Measurements from ENCODE around the gene KCNK4.
A peak's percentile ranks its signal among the peaks of the same experiment; 100 is the strongest.

The KCNK4 gene

DNA sequence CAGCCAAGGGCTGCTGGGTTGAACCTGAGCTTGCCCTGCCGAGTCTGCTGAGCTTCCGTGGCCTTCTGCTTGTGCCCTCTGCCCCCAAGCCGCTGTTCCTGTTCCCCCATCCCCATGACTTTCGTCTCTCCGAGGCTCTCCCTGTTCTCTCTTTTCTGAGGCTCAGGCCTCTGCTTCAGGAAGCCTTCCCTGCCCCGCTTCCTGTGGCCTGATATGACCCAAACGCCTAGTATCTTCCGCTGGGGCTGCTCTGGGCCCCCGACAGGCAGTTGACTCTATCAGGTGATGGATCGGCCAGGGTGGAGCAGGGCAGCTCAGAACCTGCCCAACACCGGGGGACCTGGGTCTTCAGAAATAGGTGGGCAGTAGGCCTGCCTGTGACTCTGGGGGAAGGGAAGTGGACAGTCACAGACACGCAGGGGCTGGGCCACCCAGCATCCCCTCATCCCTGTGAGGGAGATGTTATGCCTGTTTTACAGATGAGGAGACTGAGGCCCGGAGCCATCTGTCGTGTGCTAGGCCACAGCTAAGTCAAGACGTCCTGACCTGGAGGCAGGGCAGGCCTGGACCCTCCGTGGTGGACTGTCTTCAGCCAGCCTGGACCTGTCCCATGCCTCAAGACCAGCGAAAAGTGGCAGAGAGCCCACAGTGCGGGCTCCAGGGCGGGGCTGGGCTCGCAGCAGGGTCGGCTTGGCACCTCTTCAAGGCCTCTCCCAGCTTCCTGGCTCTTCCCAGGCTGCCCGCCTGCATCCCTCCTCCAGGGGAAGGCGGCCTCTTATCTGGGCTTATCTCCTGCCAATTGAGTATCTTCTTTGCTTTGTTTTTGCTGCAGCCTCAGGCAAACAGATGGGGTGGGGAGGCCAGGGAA is 22.8 kb upstream of the KCNK4 start:
- DNase-seq, result peak in 5 of 58 donors; percentile 17 to 33 (median 26)

- peak in 17 of 58 donors; percentile 56 to 77 (median 65) for DNase-seq
Measured at GRCh38 chr11:64268893-64269539, 22.1 kb upstream of the KCNK4 start.

- DNase-seq, result peak; percentile 80 to 100 (median 98)
Measured at GRCh38 chr11:64269540-64270220, 21.4 kb upstream of the KCNK4 start.

DNA sequence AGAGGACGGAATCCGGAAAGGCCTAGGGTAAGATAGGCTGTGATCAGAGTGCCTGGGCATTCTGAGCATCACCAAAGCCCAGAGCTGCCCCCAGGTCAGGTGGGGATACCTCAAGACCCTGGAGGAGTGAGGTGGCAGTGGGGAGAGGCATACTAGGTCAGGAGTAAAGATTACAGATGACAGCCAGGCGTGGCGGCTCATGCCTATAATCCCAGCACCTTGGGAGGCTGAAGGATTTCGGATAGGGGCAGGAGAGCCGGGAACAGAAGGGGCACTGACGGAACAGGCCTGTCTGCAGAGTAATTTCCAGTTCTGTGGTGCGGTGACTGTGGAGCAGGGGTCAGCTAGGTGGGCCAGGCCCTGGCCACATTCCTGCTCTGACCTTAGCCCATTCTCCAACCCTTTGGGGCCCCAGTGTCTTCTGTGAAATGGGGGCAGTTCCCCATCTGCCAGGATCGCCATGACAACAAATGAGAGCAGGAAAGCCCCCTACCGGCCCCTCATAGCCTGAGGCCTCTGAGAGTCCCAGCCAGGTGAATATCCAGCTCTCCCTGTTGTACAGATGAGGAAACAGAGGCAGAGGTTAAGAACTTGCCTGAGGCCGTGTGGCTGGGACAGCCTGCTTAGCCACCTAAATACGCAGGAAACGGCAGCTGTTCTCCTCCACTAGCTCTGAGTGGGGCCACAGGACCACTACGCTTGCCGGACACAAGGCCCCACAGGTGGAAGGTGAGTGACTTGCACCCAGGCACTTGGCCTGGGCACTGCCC is 15.9 kb upstream of the KCNK4 start:
- DNase-seq, result no peak

DNA sequence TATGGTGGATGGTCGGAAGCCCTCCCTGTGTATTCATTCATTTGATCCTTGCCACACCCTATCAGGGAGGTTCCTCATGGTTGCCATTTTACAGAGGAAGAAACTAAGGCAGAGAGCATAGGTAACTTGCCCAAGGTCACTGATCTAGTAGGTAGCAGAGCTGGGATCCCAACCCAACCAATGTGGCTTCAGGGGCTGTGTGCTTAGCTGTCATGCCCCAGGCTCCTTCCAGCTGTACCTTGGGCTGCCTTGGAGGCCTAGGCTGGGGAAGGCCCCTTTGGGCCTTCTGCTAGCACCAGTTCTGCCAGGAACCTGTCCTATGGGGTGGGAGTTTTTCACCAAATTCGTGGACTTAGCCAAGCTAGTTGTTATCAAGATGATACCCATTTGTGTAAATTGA is 15.3 kb upstream of the KCNK4 start:
- no peak for DNase-seq

DNA sequence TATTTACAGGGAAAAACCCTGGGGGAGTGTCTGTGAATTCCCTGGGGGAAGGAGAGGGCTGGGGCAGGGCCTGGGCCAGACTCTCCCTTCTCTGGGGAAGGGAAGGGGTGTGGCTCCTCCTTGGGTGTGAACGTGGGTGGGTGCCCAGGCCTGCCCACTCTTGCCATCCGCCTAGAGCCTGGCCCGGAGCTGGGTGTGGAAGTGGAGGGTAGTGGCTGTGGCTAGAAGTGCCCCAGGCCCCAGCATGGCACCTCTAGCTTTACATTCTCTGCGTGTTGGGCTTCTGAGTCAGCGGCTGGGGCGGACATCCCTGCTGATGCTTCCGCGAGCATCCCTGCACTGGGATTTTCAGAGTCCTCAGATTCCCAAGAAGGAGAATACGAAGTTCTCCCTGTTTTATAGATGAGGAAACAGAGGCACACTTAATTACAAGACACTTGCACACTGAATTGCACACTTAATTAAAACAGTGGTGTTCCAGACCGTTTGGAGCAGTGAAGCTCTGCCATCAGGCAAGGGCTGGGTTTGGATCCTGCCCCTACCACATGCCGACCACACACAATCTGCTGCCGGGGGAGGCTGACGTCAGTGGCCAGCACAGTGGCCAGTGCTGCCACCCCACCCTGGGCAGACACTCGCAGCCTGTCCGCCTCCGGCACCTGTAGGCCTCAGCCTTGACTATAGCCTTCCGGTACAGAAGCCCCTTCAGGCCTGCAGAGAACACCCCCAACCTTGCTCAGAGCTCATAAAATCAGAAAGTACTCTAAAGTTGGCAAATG is 14.3 kb upstream of the KCNK4 start:
- peak in 1 of 58 donors; percentile 27 for DNase-seq

GRCh38 chr11:64278576-64279190 is 12.4 kb upstream of the KCNK4 start:
- DNase-seq, result no peak

DNA sequence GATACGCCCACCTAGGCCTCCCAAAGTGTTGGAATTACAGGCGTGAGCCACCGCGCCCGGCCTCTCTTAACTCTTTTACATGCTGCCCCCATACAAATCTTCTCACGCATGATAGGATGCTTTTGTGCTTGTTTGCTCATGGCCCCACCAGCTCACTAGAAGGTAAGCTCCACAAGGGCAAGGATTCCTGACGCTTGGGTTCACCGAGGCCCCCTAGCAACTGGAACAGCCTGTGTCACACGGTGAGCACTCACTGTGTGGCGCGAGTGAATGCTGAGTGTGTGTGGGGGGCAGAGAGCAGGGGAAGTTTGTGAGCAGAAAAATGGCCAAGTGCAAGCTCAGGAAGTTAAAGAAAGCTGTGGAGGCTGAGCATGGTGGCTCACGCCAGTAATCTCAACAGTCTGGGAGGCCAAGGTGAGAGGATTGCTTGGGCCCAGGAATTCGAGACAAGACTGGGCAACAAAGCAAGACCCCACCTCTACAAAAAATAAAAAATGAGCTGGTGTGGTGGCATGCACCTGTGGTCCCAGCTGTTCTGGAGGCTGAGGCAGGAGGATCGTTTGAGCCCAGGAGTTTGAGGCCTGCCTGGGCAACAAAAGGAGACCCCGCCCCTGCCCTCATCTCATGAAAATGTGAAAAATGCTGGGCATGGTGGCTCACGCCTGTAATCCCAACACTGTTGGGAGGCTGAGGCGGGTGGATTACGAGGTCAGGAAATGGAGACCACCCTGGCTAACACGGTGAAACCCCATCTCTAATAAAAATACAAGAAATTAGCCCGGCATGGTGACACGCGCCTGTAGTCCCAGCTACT is 8.9 kb upstream of the KCNK4 start:
- no peak for DNase-seq

GRCh38 chr11:64283092-64283491 is 8.0 kb upstream of the KCNK4 start:
- DNase-seq, result no peak

GRCh38 chr11:64284048-64284961 is 6.8 kb upstream of the KCNK4 start, which contains the start of gene BAD:
TSS of gene BAD (minus strand) at chr11:64284665. CDS start at chr11:64284368, 297 bp downstream.
- DNase-seq, result peak; percentile 55 to 98 (median 94)

DNA sequence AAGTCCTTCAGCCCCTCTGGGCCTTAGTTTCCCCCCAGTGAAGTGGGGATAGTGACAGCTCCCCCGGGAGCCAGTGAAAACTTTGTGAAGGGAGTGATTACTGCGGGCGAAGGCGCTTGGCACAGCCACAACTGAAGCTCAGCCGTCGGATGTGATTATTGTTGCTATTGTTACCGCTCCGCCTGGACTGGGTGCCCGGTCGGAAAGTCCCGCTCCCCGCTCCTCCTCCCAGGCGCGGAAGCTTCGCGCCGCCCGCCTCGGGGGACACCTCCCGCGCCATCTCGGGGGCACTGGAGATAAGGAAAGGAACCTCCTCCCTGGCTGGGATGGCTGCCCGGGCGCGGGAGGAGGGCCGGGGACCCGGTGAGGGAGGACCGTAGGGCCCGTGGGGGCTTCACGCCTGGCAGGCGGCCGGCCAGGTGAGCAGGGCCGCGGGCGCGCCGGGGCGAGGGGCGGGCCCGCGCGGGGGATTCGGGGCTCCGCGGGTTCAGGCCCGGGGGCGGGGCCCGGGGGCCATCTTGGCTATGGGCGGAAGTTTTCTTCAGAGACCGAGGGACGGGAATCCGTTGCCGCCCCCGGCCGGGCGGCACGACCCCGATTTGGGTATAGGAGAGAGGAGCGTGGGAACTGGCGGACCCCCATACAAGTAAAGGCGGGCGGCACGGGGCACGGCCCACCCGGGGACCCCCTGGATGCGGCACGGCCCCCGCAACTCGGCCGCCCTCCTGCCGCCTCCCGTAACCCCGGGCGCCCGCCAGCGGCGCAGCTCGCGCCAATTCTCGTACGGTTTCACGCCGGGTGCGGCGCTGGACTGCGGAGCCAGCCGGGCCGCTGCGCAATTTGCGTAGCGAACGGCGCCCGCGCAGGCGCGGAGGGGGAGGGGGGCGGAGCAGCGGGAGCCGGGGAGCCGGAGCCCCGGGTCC is 5.9 kb upstream of the KCNK4 start, which contains the start of gene GPR137:
Gene GPR137 (plus strand): TSS at position 887 of the 923 bp plus-strand sequence. CDS start 677 bp downstream, outside the sequence.
- peak in 57 of 58 donors; percentile 67 to 95 (median 88) for DNase-seq

DNA sequence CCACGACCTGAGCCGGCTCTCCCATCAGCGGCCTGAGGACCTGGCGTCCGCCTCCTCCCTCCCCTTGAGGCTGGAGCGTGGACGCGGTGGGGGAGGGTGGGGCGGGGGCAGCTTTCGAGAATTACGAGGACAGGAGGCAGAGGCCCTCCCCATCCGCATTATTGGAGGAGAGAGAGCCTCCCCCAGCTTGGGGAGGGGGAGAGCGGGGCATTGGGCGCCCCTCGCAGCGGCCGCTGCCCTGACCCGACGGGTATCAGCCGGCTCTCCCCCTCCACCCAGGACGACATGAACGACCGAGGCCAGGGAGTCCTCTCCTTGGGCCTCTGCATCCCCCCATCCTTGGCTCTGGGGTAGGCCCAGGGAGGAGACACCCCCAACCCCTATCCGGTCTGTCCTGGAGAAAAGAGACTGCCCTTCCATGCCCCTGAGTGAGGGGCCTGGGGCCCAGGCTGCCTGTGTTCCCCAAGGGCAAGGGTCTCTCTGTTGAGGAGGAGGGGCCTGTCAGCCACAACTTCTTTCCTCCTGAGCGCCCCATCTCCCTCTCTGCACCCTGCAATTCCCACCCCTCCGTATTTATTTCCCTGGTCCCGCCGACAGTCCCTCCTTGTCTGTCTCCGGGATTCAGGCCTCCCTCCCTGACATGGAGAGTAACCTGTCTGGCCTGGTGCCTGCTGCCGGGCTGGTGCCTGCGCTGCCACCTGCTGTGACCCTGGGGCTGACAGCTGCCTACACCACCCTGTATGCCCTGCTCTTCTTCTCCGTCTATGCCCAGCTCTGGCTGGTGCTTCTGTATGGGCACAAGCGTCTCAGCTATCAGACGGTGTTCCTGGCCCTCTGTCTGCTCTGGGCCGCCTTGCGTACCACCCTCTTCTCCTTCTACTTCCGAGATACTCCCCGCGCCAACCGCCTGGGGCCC is 5.0 kb upstream of the KCNK4 start:
- DNase-seq, result peak in 1 of 58 donors; percentile 22

GRCh38 chr11:64286801-64287159 is 4.3 kb upstream of the KCNK4 start:
- DNase-seq, result no peak

DNA sequence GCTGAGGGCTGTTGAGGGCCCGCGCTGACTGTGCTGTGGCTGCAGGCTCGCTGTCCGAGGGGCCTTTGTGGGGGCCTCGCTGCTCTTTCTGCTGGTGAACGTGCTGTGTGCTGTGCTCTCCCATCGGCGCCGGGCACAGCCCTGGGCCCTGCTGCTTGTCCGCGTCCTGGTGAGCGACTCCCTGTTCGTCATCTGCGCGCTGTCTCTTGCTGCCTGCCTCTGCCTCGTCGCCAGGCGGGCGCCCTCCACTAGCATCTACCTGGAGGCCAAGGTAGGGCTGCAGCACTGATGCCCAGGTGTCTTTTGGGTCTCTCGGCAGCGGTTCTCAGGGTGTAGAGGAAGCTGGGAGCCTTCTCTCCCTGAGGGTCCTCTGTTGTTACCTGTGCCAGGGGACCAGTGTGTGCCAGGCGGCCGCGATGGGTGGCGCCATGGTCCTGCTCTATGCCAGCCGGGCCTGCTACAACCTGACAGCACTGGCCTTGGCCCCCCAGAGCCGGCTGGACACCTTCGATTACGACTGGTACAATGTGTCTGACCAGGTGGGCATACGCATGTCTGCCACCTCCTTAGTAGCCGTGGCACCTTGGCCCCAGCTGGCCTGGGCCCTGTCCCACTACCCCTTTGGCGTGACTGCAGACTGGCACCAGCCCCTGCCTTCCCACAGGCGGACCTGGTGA is 3.3 kb upstream of the KCNK4 start:
- DNase-seq, result no peak

GRCh38 chr11:64288353-64288750 is 2.8 kb upstream of the KCNK4 start:
- no peak for DNase-seq
